ENCODE results near the gene RIPK1.
A peak's percentile ranks its signal among the peaks of the same experiment; 100 is the strongest.

The RIPK1 gene

DNA sequence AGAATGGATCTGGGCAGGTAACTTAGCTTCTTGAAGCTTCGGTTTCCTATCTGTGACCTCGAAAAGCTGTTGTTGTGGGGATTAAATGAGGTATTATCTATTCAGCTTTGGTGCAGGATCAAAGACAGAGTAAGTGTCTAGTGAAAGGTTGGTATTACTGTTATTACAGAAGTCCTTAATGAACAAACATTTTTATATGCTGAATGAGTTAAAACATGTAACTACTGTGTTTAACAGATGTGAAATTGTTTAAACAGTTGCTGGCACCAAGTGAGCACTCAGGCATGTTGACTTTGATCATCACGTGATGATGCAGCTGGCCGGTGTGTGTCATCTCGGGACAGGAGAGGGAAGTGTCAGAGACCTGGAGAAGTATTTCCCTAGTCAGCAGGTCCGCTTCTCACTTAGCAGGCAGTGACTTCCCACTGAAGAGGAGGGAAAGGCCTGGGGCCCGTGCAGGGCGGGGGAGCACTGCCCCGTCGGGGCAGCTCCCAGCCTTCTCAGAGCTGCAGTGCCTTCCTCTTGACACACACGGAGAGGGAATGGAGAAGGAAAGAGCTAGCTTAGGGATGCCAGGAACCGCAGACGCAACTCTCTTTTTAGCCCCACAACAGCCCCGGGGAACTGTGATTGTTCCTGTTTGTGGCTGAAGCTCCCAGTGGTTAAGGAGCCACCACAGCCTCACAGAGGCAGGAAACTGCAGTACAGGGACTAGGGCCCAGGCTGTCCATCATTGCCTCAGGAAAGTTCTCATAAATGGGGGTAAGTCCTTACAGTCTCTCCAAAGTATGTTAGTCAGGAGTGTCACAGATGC is 71.0 kb downstream of the RIPK1 start:
- Histone ChIP-seq H3K4me1 (no peaks in the 10 kb centered on the region), H3K9me3 (ENCODE audit: control insufficient read depth, low read length) (no peaks in the 10 kb centered on the region), H3K79me2 (no peaks in the 10 kb centered on the region), H3K4me3 (ENCODE audit: low read depth, low read length) (no peak overlapping the region), H3K27ac (no peak overlapping the region), H3K4me2 (ENCODE audit: low read length) (peak overlapping the region; percentile 4), H3K9ac (no peak overlapping the region), H3K36me3 (ENCODE audit: control insufficient read depth, insufficient read depth, low read length) (no peaks in the 10 kb centered on the region), H2AFZ (no peak overlapping the region), H3K27me3 (ENCODE audit: control insufficient read depth, insufficient read depth, low read length) (no peaks in the 10 kb centered on the region)
- TF ChIP-seq, protein P1, sequence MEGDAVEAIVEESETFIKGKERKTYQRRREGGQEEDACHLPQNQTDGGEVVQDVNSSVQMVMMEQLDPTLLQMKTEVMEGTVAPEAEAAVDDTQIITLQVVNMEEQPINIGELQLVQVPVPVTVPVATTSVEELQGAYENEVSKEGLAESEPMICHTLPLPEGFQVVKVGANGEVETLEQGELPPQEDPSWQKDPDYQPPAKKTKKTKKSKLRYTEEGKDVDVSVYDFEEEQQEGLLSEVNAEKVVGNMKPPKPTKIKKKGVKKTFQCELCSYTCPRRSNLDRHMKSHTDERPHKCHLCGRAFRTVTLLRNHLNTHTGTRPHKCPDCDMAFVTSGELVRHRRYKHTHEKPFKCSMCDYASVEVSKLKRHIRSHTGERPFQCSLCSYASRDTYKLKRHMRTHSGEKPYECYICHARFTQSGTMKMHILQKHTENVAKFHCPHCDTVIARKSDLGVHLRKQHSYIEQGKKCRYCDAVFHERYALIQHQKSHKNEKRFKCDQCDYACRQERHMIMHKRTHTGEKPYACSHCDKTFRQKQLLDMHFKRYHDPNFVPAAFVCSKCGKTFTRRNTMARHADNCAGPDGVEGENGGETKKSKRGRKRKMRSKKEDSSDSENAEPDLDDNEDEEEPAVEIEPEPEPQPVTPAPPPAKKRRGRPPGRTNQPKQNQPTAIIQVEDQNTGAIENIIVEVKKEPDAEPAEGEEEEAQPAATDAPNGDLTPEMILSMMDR (IDR thresholded peaks at IDR 0.05) = no peak

DNA sequence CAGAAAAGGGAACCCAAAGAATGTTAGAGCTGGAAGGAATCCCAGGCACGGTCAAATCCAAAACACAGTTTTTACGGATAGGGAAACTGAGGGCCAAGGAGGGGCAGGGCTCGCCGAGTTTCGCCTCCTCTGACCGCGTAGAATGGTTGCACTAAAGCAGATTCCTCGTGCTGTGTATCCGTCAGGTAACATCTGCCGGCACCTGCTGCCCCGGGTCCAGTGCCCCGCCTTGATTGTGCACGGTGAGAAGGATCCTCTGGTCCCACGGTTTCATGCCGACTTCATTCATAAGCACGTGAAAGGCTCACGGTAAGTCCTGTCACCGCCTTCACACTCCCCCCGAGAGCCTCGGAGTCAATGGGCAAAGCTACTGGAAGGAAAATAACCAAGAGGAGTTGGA is 71.9 kb downstream of the RIPK1 start:
- no peaks in the 10 kb centered on the region for H3K9me3 ChIP-seq (ENCODE audit: control insufficient read depth, low read length)
- TF ChIP-seq, protein P1 (IDR thresholded peaks at IDR 0.05) = no peak
- no peak overlapping the region for H3K4me3 ChIP-seq (ENCODE audit: low read depth, low read length)
- no peaks in the 10 kb centered on the region for H3K4me1 ChIP-seq
- H3K9ac ChIP-seq = no peak overlapping the region
- no peaks in the 10 kb centered on the region for H3K79me2 ChIP-seq
- no peak overlapping the region for H3K4me2 ChIP-seq (ENCODE audit: low read length)
- no peak overlapping the region for H2AFZ ChIP-seq
- H3K27me3 ChIP-seq (ENCODE audit: control insufficient read depth, insufficient read depth, low read length) = no peaks in the 10 kb centered on the region
- H3K27ac ChIP-seq = no peak overlapping the region
- H3K36me3 ChIP-seq (ENCODE audit: control insufficient read depth, insufficient read depth, low read length) = no peaks in the 10 kb centered on the region

DNA sequence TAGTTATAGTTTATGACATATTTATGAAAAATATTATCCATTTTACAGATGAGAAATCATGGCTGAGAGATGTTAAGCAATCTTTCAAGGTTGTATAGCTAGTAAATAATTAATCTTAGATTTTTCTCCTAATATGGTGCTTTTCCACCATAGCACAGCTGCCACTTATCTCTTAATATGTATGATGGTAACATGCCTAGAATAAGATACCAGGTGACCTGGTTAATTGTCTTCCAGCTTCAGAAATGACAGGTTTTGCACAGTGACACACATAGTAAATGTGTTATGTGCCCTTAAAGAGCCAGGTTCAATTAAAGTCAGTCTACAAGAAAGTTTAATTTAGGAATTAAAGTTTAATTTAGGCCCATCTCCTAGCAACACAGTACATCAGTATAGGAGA is 74.2 kb downstream of the RIPK1 start:
- no peaks in the 10 kb centered on the region for H3K9me3 ChIP-seq (ENCODE audit: control insufficient read depth, low read length)
- H3K27ac ChIP-seq = no peak overlapping the region
- H3K4me1 ChIP-seq = no peaks in the 10 kb centered on the region
- no peak overlapping the region for H2AFZ ChIP-seq
- no peak overlapping the region for H3K9ac ChIP-seq
- H3K36me3 ChIP-seq (ENCODE audit: control insufficient read depth, insufficient read depth, low read length) = no peaks in the 10 kb centered on the region
- no peak overlapping the region for H3K4me2 ChIP-seq (ENCODE audit: low read length)
- TF ChIP-seq, protein P1 (IDR thresholded peaks at IDR 0.05) = no peak
- no peak overlapping the region for H3K4me3 ChIP-seq (ENCODE audit: low read depth, low read length)
- no peaks in the 10 kb centered on the region for H3K79me2 ChIP-seq
- H3K27me3 ChIP-seq (ENCODE audit: control insufficient read depth, insufficient read depth, low read length) = no peaks in the 10 kb centered on the region

DNA sequence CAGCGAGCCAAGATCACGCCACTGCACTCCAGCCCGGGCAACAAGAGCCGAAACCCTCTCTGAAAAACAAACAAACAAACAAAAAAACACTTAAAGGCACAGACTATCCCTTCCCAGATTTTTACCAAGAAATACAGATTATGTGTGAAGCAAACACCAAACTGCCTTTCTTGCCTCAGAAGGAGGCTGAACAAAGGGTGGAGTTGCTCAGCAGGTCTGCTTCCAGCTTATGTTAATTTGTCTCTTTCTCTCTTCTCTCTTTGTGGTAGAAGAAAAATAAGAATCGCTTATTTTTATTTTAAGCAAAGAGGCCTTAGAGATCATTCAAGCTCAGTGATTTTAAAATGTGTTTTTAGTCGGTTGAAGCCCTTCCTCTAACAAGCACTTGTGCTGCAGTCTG is 74.9 kb downstream of the RIPK1 start:
- Histone ChIP-seq H3K4me3 (ENCODE audit: low read depth, low read length) (no peak overlapping the region), H3K4me1 (no peaks in the 10 kb centered on the region), H3K27ac (no peak overlapping the region), H3K9me3 (ENCODE audit: control insufficient read depth, low read length) (no peaks in the 10 kb centered on the region), H3K79me2 (no peaks in the 10 kb centered on the region), H3K4me2 (ENCODE audit: low read length) (no peak overlapping the region), H2AFZ (no peak overlapping the region), H3K36me3 (ENCODE audit: control insufficient read depth, insufficient read depth, low read length) (no peaks in the 10 kb centered on the region), H3K9ac (no peak overlapping the region), H3K27me3 (ENCODE audit: control insufficient read depth, insufficient read depth, low read length) (no peaks in the 10 kb centered on the region)
- TF ChIP-seq, protein P1 (IDR thresholded peaks at IDR 0.05) = no peak

DNA sequence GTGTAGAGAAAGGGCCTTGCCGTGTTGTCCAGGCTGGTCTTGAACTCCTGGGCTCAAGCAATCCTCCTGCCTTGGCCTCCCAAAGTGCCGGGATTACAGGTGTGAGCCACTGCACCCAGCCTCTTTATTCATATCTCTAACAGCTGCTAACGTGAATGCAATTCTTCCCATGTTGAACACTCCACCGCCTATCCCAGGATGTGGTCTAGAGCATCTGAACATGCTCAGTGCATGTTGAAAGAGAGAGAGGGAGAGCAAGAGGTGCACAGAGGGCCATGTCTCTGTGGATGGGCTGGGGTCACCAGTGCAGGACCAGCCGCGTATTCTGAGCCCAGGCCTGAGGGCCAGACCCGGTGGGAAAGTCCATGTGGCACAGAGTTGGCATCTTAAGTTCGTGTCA is 76.3 kb downstream of the RIPK1 start:
- Histone ChIP-seq H3K9me3 (ENCODE audit: control insufficient read depth, low read length) (no peaks in the 10 kb centered on the region), H3K27me3 (ENCODE audit: control insufficient read depth, insufficient read depth, low read length) (no peaks in the 10 kb centered on the region), H3K36me3 (ENCODE audit: control insufficient read depth, insufficient read depth, low read length) (no peaks in the 10 kb centered on the region), H3K4me3 (ENCODE audit: low read depth, low read length) (no peak overlapping the region), H3K4me1 (no peaks in the 10 kb centered on the region), H3K79me2 (no peaks in the 10 kb centered on the region), H3K27ac (no peak overlapping the region), H2AFZ (no peak overlapping the region), H3K9ac (no peak overlapping the region), H3K4me2 (ENCODE audit: low read length) (no peak overlapping the region)
- TF ChIP-seq, protein P1 (IDR thresholded peaks at IDR 0.05) = no peak

Measured in parathyroid adenoma (tissue), 2 donors.